ENCODE data around the gene TESMIN.

TESMIN gene

DNA sequence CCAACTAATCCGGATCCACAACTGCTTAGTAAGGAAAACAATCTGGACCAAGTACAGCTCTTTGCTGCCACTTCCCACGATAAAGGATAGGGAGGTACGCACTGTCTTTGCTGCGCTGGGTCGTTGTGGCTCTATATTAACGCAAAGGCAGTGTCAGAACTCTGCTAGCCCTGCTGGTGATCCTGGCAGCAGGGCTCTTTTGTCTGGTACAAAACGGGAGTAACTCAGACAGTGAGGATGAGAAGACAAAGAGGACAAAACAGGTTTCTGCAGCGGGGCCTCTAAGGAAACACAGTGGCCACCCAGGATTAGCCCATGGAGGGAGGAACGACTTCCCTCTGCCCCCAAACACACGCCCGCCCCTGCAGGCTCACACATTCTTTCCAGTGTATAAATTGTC lies 40.9 kb downstream of the TESMIN start:
- TF ChIP-seq, protein P1, sequence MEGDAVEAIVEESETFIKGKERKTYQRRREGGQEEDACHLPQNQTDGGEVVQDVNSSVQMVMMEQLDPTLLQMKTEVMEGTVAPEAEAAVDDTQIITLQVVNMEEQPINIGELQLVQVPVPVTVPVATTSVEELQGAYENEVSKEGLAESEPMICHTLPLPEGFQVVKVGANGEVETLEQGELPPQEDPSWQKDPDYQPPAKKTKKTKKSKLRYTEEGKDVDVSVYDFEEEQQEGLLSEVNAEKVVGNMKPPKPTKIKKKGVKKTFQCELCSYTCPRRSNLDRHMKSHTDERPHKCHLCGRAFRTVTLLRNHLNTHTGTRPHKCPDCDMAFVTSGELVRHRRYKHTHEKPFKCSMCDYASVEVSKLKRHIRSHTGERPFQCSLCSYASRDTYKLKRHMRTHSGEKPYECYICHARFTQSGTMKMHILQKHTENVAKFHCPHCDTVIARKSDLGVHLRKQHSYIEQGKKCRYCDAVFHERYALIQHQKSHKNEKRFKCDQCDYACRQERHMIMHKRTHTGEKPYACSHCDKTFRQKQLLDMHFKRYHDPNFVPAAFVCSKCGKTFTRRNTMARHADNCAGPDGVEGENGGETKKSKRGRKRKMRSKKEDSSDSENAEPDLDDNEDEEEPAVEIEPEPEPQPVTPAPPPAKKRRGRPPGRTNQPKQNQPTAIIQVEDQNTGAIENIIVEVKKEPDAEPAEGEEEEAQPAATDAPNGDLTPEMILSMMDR (conservative IDR thresholded peaks at IDR 0.05), result no peak
- no peak overlapping the region for H3K27ac ChIP-seq

DNA sequence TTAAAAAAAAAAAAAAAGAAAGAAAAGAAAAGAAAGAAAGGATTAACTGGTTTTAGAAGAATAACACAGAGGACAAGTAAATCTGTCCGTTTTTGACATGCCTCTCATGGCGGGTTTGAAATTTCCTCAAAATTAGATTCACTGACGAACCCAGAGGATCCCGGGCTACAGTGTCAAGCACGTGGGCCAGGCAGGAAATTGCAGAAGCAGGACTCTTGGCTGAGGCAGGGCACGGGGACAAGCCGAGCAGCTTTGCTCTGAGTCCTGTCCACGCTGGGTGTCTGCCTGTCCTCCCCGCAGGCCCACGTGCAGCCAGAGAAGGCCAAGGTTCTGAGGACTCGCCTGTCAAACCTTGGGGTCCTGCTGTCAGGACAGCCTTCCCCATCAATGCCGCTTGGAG lies 42.3 kb downstream of the TESMIN start:
- TF ChIP-seq, protein P1 (conservative IDR thresholded peaks at IDR 0.05), result no peak

DNA sequence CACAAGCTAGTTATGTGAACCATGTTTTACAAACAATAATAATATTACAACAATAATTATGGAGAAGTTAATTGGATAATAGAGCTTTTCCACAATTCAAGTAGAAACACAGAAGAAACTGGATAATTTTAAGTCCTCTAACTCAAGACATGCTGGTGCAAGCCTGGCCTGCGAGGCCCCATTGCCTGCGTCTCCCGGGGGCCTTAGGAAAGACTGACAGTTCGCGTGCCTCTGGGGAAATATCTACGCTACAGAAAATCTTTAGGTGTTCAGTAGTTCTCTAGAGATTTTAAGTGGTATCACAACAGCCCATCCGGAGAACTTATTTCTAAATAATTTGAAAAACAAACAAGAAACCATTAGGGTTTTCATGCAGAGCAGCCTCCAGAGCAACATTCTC lies 43.8 kb downstream of the TESMIN start:
- TF ChIP-seq, protein P1 (conservative IDR thresholded peaks at IDR 0.05), result no peak
- H3K27ac ChIP-seq, result no peak overlapping the region

More for the DNA sequence above, 42.3 kb downstream of the TESMIN start:
- no peak overlapping the region for H3K27ac ChIP-seq

DNA sequence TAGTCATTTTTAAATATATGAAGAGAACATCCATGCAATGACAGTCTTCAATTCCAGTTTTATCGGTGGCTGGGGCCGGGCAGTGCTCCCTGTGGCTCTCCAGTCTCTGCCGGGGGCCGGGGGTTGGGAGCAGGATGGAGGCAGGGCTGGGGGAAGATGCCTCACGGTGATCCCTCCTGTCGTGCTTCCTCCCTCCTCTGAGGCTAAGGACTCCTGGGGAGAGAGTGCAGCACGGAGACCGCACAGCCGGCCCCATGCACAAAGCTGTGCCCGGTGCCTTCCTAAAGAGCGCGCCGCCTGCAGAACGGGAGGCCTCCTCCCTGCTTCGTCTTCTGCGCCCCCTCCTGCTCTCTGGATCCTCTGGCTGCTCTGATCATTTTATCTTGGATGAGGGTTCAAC lies 46.4 kb downstream of the TESMIN start:
- TF ChIP-seq, protein P1 (conservative IDR thresholded peaks at IDR 0.05), result no peak
- no peak overlapping the region for H3K27ac ChIP-seq

DNA sequence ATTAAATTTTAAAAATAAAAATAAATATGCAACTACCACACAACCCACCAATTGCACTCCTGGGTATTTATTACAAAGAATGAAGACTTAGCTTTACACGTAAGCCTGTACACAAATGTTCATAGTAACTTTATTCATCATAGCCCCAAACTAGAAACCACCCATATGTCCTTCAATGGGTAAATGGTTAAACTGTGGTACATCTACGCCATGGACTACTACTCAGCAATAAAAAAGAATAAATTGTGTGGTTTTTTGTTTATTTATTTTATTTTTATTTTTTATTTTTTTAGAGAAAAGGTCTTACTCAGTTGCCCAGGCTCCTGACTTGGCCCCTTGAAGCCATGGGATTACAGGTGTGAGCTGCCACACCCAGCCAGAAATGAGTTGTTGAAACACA lies 52.3 kb downstream of the TESMIN start:
- TF ChIP-seq, protein P1 (conservative IDR thresholded peaks at IDR 0.05), result no peak
- no peak overlapping the region for H3K27ac ChIP-seq

DNA sequence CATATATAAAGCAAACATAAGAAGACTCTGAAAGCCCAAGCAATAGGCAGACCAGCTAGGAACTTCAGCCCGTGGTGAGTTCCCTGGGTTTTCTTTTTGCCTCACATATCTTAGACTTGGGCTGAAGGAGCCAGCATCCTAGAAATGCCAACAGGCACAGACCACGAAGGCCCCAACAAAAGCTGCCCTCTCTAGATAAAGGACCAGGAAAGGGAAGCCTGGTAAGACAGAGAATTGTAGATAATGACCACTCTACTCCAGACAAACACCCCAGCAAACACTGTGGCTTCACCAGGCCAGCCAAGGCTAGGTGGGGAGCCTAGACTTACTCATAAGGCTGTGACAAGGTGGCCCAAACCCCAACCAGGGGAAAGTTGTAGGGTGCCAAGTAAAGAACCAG lies 55.8 kb downstream of the TESMIN start:
- TF ChIP-seq, protein P1 (conservative IDR thresholded peaks at IDR 0.05), result no peak

DNA sequence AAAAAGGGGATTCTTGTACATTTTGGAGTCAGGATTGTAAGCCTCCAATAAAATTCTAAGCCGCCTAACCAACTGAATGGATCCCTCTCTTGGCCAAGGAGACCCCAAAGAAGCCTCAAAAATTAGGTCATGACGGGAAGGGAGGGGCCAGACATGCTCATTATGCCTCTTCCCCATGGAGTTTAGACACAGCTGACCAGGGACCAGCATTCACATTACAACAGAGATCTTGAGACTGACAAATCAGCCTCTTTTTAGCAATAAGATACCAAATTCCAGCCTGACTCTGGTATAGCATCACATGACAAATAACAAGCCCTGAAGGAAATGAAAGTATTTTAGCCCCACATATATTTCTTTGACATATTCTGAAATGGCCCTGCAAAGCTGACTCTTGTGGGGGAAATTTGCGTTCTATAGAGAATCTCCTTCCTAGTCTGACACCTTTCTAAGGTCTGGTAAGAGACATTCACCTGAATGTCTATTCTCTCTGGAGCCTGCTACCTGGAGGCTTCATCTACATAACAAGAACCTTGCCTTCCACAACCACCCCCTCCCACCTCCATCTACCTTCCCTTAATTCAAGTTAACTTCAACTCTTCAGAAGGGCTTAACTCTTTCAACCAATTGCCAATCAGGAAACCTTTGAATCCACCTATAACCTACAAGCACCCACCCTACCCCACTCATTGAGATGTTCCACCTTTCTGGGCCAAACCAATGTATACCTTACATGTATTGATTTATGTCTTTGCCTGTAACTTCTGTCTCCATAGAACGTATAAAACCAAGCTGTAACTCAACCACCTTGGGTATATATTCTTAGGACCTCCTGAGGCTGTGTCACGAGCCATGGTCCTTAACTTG lies 56.7 kb downstream of the TESMIN start:
- no peak overlapping the region for H3K27ac ChIP-seq
- TF ChIP-seq, protein P1 (conservative IDR thresholded peaks at IDR 0.05), result no peak

More for the DNA sequence above, 55.8 kb downstream of the TESMIN start:
- no peak overlapping the region for H3K27ac ChIP-seq

All from VCaP (cell line).